GM18873 (cell line): ENCODE data around the gene TBC1D14.

Experiments
- ATAC-seq: cut with Tn5 transposase; IDR thresholded peaks from one replicate; pipeline ENCODE4 v1.9.1; 2021; ENCODE audit warnings: mild to moderate bottlenecking, moderate library complexity, moderate number of reproducible peaks; ENCODE audit not compliant: unreplicated experiment, low FRiP score

Gene TBC1D14

DNA sequence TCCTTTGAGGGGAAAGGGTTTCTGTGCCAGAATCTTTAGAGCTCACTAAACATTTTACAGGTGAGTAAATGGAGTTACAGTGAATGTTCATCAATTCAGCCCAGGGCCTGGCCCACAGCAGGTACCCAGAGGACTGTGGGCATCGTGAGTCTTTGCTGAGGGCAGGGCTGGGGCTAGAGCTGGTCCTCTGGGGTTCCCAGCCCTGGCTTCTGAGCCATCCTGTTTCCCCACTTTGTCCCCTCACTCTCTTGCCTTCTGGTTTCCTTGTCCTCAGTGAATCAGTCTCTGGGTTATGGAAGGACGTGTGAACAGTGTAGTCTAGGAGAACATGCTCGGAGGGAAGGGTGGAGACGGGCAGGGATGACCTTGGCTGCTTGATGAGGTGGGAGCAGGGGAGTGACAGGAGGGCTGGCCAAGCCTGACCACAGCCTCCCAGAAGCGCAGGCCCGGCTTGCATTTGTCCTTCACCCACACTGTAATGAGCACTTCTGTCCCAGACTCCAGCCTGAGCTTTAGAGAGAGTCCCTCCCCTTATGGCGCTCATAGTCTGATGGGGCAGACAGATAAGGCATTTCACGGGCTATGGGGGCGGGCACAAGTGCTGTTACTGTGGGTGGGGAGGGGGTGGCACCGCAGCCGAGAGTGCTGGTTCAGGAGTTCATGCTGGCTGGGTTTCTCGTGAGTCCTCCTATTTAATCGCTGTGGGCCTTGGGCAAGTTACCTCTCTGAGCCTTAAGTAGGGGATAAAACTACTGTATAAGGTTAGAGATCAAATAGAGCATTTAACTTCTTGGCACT is 17.3 kb downstream of the TBC1D14 start:
- no peak for ATAC-seq

DNA sequence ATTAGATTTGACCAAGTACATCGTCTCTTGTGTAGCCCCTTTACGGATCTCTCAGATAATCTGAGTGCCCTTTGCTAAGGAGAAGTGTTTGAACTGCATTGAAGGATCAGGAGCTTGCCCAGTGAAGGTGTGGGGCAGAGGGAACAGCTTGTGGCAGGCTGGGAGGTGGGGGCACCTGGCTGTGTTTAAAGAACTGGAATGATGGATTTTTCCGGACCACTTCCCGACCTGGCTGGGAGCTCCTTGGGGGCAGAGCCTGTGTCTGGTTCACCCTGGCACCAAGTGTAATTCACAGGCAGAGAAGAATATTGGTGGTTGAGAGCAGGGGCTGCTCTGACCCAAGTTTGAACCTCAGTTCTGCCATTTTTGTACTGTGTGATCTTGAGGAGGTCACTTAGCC is 18.5 kb downstream of the TBC1D14 start:
- no peak for ATAC-seq

DNA sequence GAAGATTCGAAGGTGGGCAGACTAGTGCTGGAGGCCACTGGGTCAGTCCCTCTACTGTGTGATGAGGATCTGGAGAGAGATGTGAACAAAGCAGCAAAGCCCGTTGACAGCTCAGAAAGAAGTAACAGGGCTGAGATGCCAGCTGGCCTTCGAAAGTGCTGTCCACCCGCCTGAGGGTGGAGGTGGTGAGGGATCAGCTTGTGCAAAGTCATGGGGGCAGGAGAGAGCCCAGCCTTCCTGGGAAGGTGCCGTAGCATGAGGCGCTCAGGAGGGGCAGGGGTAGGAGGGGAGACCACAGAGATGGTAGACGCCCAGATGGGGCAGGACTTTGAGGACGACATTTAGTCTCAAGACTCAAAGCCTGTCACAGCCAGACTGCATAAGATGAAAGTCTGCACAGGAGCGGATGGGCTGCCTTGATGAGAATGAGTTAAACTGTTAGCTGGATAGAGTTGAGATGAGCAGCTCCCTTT is 19.7 kb downstream of the TBC1D14 start:
- ATAC-seq, result no peak

DNA sequence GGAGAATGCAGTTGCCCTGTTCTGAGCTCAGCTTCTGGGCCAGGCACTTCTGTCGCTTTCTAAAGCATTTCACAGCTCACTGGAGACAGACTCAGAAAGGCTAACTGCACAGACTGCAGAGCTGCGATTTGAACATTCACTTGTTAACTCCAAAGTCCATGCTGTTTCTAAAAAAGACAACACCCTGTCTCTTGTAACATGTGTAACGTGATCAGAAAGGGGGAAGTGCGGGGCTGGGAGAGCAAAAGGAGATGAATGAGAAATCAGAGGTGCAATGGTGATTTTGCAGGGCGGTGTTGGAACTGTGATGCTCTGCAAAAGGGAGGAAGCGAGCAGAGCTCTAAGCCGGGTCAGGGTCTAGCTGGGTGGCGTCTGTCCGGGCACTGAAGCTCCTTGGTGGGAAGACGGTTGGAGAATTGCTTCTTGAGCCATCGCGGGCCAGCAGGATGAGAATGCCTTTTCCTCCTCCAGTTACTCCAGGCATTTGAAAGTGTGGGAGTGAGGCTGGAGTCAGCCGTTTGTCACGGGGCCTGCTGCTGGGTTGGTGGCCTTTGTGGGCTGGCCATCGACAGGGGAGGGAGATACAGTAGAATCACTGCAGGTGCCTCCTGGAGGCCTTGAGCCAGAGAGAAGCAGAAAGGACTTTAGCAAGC is 20.3 kb downstream of the TBC1D14 start:
- no peak for ATAC-seq

GRCh38 chr4:6932475-6932874 is 22.8 kb downstream of the TBC1D14 start:
- ATAC-seq, result no peak

GRCh38 chr4:6932918-6933317 is 23.3 kb downstream of the TBC1D14 start:
- no peak for ATAC-seq

DNA sequence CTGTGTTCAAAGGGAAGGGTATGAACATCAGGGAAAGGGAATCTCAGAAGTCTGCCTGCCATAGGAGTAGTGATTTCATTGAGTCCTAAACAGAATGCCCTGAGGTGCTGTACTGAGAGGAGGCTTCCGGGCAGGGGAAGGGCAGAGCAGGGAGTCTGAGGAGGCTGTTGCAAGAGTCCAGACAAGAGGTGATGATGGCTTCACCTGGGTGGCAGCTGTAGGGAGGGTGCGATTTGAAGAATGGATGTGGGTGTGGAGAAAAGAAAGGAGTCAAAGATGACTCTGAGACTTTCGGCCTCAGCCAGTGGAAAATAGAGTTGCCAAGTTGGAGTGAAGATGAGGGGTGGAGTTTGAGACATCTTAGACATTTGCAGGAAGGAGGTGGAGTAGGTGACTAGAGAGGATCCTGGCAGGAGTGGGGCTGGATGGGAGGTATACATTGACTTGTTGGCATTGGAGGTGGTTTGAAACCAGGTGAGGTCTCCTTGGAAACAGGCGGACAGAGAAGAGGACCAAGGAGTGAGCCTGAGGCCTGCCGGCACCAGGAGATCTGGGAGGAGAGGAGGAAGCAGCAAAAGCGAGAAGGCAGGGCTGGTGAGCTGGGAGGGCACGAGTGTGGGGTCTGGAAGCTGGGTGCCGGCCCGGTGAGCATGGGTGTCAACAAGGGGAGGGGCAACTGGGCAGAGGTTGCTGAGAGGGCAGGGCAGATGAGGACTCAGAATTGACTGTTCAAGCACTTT is 24.2 kb downstream of the TBC1D14 start:
- no peak for ATAC-seq

DNA sequence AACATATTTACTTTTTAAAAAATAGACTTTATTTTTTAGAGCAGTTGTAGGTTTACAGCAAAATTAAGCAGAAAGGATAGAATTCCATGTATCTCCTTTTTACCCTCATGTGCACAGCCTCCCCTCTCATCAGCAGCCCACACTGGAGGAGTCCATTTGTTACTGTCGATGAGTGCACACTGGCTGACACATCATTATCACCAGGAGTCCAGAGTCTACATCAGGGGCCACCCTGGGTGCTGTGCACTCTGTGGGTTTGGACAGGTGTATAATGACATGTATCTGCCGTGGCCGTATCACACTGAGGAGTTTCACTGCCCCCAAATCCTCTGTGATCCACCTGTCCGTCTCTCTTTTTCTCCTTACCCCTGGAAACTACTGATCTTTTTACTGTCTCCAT is 26.3 kb downstream of the TBC1D14 start:
- ATAC-seq, result no peak

GRCh38 chr4:6937201-6937600 is 27.6 kb downstream of the TBC1D14 start:
- ATAC-seq, result no peak

DNA sequence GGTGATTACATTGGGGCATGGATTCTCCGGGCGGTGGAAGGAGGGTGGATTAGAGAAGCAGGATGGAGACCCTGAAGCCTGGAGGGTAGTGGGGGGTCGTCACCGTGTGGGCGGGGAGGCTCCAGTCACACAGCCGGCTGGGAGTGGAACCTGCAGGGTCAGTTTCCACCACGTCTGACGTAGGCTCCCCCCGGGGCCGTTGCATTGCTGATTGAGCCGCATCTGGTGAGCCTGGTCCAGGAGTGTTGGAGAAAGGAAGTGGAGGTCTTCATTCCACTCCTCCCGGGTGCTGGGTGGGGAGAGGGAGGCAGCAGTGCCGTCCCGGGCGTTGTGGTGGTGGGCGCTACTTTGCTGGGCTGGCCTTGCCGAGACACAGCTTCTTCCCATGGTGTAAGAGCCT is 28.1 kb downstream of the TBC1D14 start:
- no peak for ATAC-seq

DNA sequence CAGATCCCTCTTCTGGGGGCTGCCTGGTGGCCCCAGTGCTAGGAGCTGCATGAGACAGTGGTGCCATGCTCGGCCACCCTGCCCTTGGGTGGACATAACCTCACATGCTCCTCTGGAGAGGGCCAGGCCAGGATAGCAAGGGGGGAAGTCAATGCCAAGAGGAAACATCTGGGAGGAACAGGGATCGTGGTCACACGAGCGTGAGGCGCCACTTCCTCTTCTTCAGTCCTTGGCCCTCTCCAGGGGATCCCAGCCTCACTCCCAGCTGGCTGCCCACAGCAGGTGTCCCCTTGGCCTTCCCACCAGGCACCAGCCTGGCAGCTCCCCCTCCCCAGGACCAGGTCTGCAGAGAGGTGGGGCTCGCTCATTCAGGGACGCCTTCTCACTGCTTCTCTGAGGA is 28.6 kb downstream of the TBC1D14 start:
- no peak for ATAC-seq

GRCh38 chr4:6938647-6939271 is 29.1 kb downstream of the TBC1D14 start:
- ATAC-seq, result no peak

GRCh38 chr4:6939761-6940743 is 30.4 kb downstream of the TBC1D14 start:
- no peak for ATAC-seq

GRCh38 chr4:6940744-6941137 is 31.1 kb downstream of the TBC1D14 start:
- no peak for ATAC-seq

GRCh38 chr4:6941796-6942195 is 32.2 kb downstream of the TBC1D14 start:
- no peak for ATAC-seq

DNA sequence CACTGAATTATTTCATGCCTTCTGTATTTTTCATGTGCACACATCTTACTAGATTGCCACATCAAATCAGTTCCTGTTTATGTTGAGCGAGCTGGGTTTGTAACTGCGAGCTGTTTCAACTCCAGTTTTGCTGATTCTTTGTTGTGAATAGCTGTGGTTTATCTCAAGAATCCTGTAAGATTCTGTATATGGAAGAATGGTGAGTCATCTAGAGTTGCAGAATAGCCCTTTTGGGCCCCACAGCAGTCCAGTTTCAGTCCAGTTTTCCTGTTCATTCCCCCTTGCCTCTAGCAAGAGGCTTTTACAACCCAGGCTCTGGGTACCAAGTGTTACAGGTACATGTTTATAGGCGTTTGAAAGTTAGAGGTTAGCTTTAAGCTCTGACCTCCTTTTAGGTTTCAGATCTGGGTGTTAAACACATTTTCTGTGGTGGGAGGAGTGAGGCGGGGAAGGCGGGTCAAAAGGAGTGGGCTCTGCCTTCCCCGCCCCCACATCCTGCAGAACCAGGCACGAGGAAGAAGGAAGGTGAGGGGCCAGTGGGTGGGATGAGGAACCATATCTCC is 32.7 kb downstream of the TBC1D14 start:
- peak; percentile 58 for ATAC-seq

DNA sequence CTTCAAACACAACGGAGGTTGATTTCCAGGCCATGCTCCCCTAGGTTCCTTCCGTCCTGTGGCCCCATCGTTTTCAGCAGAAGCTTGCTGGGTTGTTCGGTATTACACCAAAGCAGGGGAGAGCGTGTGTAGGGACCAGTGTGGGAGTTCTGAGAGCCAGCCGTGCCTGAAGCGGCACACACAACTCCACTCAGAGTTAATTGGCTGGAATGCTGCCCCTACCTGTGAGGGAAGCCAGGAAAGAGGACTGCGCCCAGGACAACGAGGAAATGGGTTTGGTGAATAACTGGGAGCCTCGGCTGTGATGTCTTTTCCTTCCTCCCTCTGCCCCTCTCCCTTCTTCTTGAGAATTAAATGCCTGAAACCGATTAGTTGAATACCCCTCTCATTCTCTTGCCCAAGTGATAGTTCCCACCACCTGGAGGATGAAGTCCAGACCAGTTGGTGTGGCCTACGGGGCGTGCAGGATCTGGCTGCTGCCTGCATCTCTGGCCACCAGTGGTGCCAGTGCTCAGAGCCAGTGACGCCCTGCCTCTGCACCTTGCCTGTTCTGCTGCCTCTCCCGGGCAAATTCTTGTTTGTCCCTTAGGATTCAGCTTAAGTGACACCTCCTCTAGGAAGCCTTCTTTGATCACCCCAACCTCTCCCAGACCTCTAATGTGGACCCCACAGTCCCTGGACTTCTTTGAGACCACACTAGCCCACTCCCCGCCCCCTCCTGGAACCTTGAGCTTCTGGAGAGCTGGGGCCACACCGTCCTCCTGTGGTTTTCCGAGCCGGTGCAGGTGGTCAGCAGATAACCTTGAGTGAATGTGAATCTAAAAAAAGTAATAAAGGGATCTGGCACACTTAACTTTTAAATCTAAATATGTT is 33.6 kb downstream of the TBC1D14 start:
- ATAC-seq, result no peak

- no peak for ATAC-seq
Measured at GRCh38 chr4:6943885-6944225, 34.2 kb downstream of the TBC1D14 start.
